ENCODE data around the gene RHOD. TPM values are rescaled to one million over a fixed set of nuclear protein-coding genes. Genes with fewer than 3 reads are reported as not detected.

The RHOD gene
- total and polyA plus RNA-seq, 9 of the 15 experiments (the other 6 are each of a cell fraction or from before 2014, with no cell fraction given), result not detected

GRCh38 chr11:67082071-67082791, 25.6 kb downstream of the RHOD start:
- intact Hi-C loops (cut with micrococcal nuclease), result loop anchor here (5.0 kb wide), 2 partner anchors 180 to 300 kb away; no protein-coding TSS in a partner anchor
- BruUV-seq (replicated peaks), result no TSS peak
- POLR2A ChIA-PET, result interaction anchor here (0.6 to 1.8 kb wide), 5 partner anchors 29 to 240 kb away, joined by 3 to 6 read pairs (median 3); no protein-coding TSS in a partner anchor
- TF ChIP-seq WHSC1 (IDR thresholded peaks at IDR 0.05; ENCODE audit: low read length) (no peak), RAD21 (CRISPR knock-in tag; conservative IDR thresholded peaks at IDR 0.05 in 1 of 2, IDR thresholded peaks at IDR 0.05 in 1 of 2) (peak in 1 of 2 experiments; percentile 55; a peak in 2 of 4 replicates), ZBTB7A (IDR thresholded peaks at IDR 0.05; ENCODE audit: borderline replicate concordance, control insufficient read depth, low read depth, low read length) (0 out of 2 replicates have a peak, but pooled peaks have one; percentile 28), RBFOX2 (IDR thresholded peaks at IDR 0.05; ENCODE audit: low read depth, low read length) (0 out of 2 replicates have a peak, but pooled peaks have one; percentile 14), CTCF (IDR thresholded peaks at IDR 0.05 in 2 of 3, conservative IDR thresholded peaks at IDR 0.05 in 1 of 3; ENCODE audit: insufficient read depth in 2 of 3, low read depth in 1 of 3, low read length in 3 of 3) (peak in 2 of 3 experiments; percentile 29 to 47; a peak in 4 of 6 replicates), ZNF143 (CRISPR knock-in tag; IDR thresholded peaks at IDR 0.05) (no peak), NFIC (IDR thresholded peaks at IDR 0.05) (peak; percentile 96), STAG1 (CRISPR knock-in tag; IDR thresholded peaks at IDR 0.05; ENCODE audit: borderline replicate concordance) (peak; percentile 12; the same call in 1 of the 2 replicates)
- TF ChIP-seq, protein P1, sequence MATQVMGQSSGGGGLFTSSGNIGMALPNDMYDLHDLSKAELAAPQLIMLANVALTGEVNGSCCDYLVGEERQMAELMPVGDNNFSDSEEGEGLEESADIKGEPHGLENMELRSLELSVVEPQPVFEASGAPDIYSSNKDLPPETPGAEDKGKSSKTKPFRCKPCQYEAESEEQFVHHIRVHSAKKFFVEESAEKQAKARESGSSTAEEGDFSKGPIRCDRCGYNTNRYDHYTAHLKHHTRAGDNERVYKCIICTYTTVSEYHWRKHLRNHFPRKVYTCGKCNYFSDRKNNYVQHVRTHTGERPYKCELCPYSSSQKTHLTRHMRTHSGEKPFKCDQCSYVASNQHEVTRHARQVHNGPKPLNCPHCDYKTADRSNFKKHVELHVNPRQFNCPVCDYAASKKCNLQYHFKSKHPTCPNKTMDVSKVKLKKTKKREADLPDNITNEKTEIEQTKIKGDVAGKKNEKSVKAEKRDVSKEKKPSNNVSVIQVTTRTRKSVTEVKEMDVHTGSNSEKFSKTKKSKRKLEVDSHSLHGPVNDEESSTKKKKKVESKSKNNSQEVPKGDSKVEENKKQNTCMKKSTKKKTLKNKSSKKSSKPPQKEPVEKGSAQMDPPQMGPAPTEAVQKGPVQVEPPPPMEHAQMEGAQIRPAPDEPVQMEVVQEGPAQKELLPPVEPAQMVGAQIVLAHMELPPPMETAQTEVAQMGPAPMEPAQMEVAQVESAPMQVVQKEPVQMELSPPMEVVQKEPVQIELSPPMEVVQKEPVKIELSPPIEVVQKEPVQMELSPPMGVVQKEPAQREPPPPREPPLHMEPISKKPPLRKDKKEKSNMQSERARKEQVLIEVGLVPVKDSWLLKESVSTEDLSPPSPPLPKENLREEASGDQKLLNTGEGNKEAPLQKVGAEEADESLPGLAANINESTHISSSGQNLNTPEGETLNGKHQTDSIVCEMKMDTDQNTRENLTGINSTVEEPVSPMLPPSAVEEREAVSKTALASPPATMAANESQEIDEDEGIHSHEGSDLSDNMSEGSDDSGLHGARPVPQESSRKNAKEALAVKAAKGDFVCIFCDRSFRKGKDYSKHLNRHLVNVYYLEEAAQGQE (IDR thresholded peaks at IDR 0.05; ENCODE audit: borderline replicate concordance), result peak; percentile 26; the same call in 1 of the 2 replicates
- TF ChIP-seq, protein P1 (CRISPR knock-in tag; IDR thresholded peaks at IDR 0.05; ENCODE audit: low read depth), result no peak

More at GRCh38 chr11:67082071-67082791, 25.6 kb downstream of the RHOD start:
- H3K9ac ChIP-seq (ENCODE audit: insufficient read depth in 1 of 2, low read depth in 2 of 2, low read length in 2 of 2), result peak overlapping the region in 1 of 2 experiments; percentile 68; a peak in 1 of 4 replicates
- FAIRE-seq (no peak), DNase-seq (ENCODE audit: extremely low read depth in 1 of 4, low spot score in 3 of 4) (peak; percentile 44 to 75 (median 64)), ATAC-seq (peak; percentile 49)
- in situ Hi-C loops (cut with MboI), result loop anchor here (5.0 kb wide), 1 partner anchor 235 kb away; no protein-coding TSS in a partner anchor
- WGBS (ENCODE audit: insufficient coverage, low coverage, missing lambda C conversion rate), result 28% methylated on average over 18 of the region's 20 CpGs
- H2AFZ ChIP-seq (ENCODE audit: low read depth, low read length), result peak overlapping the region; percentile 76
- H3K9me1 ChIP-seq (ENCODE audit: control insufficient read depth, insufficient read depth, low read length), result no peaks in the 10 kb centered on the region
- H3K27me3 ChIP-seq (ENCODE audit: control insufficient read depth in 2 of 2, insufficient read depth in 2 of 2, low read length in 2 of 2), result no peaks in the 10 kb centered on the region
- H3K9me3 ChIP-seq (replicated peaks; ENCODE audit: control insufficient read depth, insufficient read depth, low read depth, low read length), result no peaks in the 10 kb centered on the region
- H3K4me2 ChIP-seq (ENCODE audit: insufficient read depth, low read length), result peak overlapping the region; percentile 73
- no peaks in the 10 kb centered on the region for H4K20me1 ChIP-seq (replicated peaks; ENCODE audit: control insufficient read depth, insufficient read depth, low read length)
- peaks cover 20 to 25% of the 10 kb centered on the region in 2 experiments; a peak in 4 of 5 replicates for H3K4me1 ChIP-seq (replicated peaks in 1 of 2; ENCODE audit: control insufficient read depth in 2 of 2, insufficient read depth in 2 of 2, low read length in 2 of 2)
- H3K4me3 ChIP-seq, result no peak overlapping the region
- CTCF ChIA-PET (ENCODE audit: low intra/inter-chr PET ratio), result interaction anchor here (0.7 to 2.7 kb wide), 3 partner anchors 179 to 301 kb away, joined by 4 to 12 read pairs (median 9); no protein-coding TSS in a partner anchor
- H3K79me2 ChIP-seq (ENCODE audit: control insufficient read depth, insufficient read depth, low read length), result no peaks in the 10 kb centered on the region
- no peaks in the 10 kb centered on the region for H3K36me3 ChIP-seq (ENCODE audit: control insufficient read depth, insufficient read depth, low read length)
- no peak overlapping the region for H3K27ac ChIP-seq (ENCODE audit: extremely low read depth, low read depth, low read length)

Data from K562 (cell line).